Natural killer cell (primary cell): ENCODE results near the gene EBI3. TPM values are rescaled to one million over a fixed set of nuclear protein-coding genes. Genes with fewer than 3 reads are reported as not detected.

ENCODE experiments used
- ATAC-seq, 3 donors: fragments of 150-1000 bp in 2 of 3; fragments of 200-7000 bp in 1 of 3; cut with Tn5 transposase; 1 replicate in 1 of 3; 2 replicates in 2 of 3; pipeline ENCODE4 v1.10.0; 2021; ENCODE audit warnings: mild to moderate bottlenecking in 2 of 3, moderate library complexity in 2 of 3
- DNase-seq, 2 donors: peaks; one replicate each; pipeline versions ENCODE4 v3.0.0 to v3.0.0-alpha.2; 2013 to 2021; ENCODE audit warnings: mixed read lengths in 1 of 2
- H3K27ac ChIP-seq: one replicate; pipeline ENCODE4 v1.5.1; 2013; ENCODE audit warnings: mild to moderate bottlenecking, low read length
- H3K27me3 ChIP-seq: one replicate; pipeline ENCODE4 v1.6.1; 2013; ENCODE audit warnings: low read length; ENCODE audit not compliant: control insufficient read depth, insufficient read depth
- H3K36me3 ChIP-seq: one replicate; pipeline ENCODE4 v1.6.1; 2013; ENCODE audit warnings: low read length; ENCODE audit not compliant: control insufficient read depth, insufficient read depth
- H3K4me1 ChIP-seq: one replicate; pipeline ENCODE4 v1.6.1; 2013; ENCODE audit warnings: low read length; ENCODE audit not compliant: control insufficient read depth, insufficient read depth
- H3K4me3 ChIP-seq: one replicate; pipeline ENCODE4 v1.5.1; 2013; ENCODE audit warnings: low read length
- H3K9me3 ChIP-seq: one replicate; pipeline ENCODE4 v1.6.1; 2013; ENCODE audit warnings: low read length; ENCODE audit not compliant: control insufficient read depth, insufficient read depth
- H3K27ac Mint-ChIP-seq, 2 donors: one replicate each; pipeline ENCODE4 v1.8.0; 2022; ENCODE audit warnings: mild to moderate bottlenecking in 2 of 2, mixed read lengths in 2 of 2, moderate library complexity in 1 of 2
- H3K27me3 Mint-ChIP-seq, 2 donors: one replicate each; pipeline ENCODE4 v1.8.0; 2022; ENCODE audit warnings: low read depth in 2 of 2, mixed read lengths in 2 of 2
- H3K36me3 Mint-ChIP-seq: one replicate; pipeline ENCODE4 v1.8.0; 2022; ENCODE audit warnings: mixed read lengths
- H3K4me1 Mint-ChIP-seq, 2 donors: one replicate each; pipeline ENCODE4 v1.8.0; 2022; ENCODE audit warnings: mixed read lengths in 2 of 2
- H3K4me3 Mint-ChIP-seq: one replicate; pipeline ENCODE4 v1.8.0; 2022; ENCODE audit warnings: mild to moderate bottlenecking, moderate library complexity, mixed read lengths
- H3K9me3 Mint-ChIP-seq, 2 donors: one replicate each; pipeline ENCODE4 v1.8.0; 2022; ENCODE audit warnings: mixed read lengths in 2 of 2
- CTCF ChIP-seq: fragments of 200-600 bp; IDR thresholded peaks from one replicate; pipeline ENCODE4 v1.8.0; 2022; ENCODE audit warnings: antibody characterized with exemption
- WGBS: methylation state at CpG from one replicate; pipeline ENCODE4 v1.1.7; 2013; ENCODE audit warnings: missing lambda C conversion rate; ENCODE audit not compliant: insufficient coverage; 5-methylcytosine and 5-hydroxymethylcytosine counted together
- intact Hi-C: fragments of 100-400 bp; cut with micrococcal nuclease; formaldehyde crosslinking; loops from one replicate; pipeline ENCODE4 v1.14.2; 2022
- total RNA-seq, 4 donors: library from RNA; stranded (reverse); fragments of 120-200 nt in 1 of 4; gene quantifications; one replicate each; pipeline versions ENCODE4 v1.2.3 to v1.2.4, GENCODE V29; 2013 to 2022

The EBI3 gene
- total RNA-seq, 3 donors from 2014 or later (not counting 1 experiment from before 2014, with no cell fraction given): not detected

GRCh38 chr19:4200940-4201542 lies 28.3 kb upstream of the EBI3 start:
- no peak overlapping the region for H3K27ac Mint-ChIP-seq
- Histone ChIP-seq H3K27me3 (peaks cover 16% of the 10 kb centered on the region), H3K27ac (no peak overlapping the region), H3K9me3 (no peaks in the 10 kb centered on the region), H3K36me3 (no peaks in the 10 kb centered on the region), H3K4me1 (peaks cover 4% of the 10 kb centered on the region), H3K4me3 (no peak overlapping the region)
- WGBS: 72% methylated on average over 2 of the region's 2 CpGs
- H3K36me3 Mint-ChIP-seq: no peaks in the 10 kb centered on the region
- ATAC-seq (no peak), DNase-seq (no peak)
- H3K27me3 Mint-ChIP-seq: peaks cover 24 to 32% of the 10 kb centered on the region in 2 donors
- no peak for TF ChIP-seq CTCF
- H3K4me3 Mint-ChIP-seq: no peak overlapping the region
- peaks cover 0 to 6% of the 10 kb centered on the region in 2 donors for H3K9me3 Mint-ChIP-seq
- intact Hi-C loops: loop anchor here (10.0 kb wide), 1 partner anchor 536 kb away; no protein-coding TSS in a partner anchor
- peaks cover 0 to 18% of the 10 kb centered on the region in 2 donors for H3K4me1 Mint-ChIP-seq

GRCh38 chr19:4201798-4202197 lies 27.5 kb upstream of the EBI3 start:
- Histone ChIP-seq H3K36me3 (no peaks in the 10 kb centered on the region), H3K9me3 (no peaks in the 10 kb centered on the region), H3K4me1 (peaks cover 4% of the 10 kb centered on the region), H3K27me3 (peaks cover 13% of the 10 kb centered on the region), H3K27ac (no peak overlapping the region), H3K4me3 (no peak overlapping the region)
- 77% methylated on average over 4 of the region's 4 CpGs for WGBS
- TF ChIP-seq CTCF: no peak
- Mint-ChIP-seq H3K36me3 (no peaks in the 10 kb centered on the region), H3K27ac (no peak overlapping the region), H3K27me3 (peaks cover 21 to 28% of the 10 kb centered on the region in 2 donors), H3K9me3 (peaks cover 0 to 6% of the 10 kb centered on the region in 2 donors), H3K4me1 (peaks cover 0 to 18% of the 10 kb centered on the region in 2 donors), H3K4me3 (no peak overlapping the region)
- DNase-seq (no peak), ATAC-seq (no peak)
- intact Hi-C loops: loop anchor here (10.0 kb wide), 1 partner anchor 537 kb away; no protein-coding TSS in a partner anchor

GRCh38 chr19:4206818-4207484 lies 22.4 kb upstream of the EBI3 start:
- intact Hi-C loops: loop anchor here (10.0 kb wide), 1 partner anchor 542 kb away; no protein-coding TSS in a partner anchor
- Mint-ChIP-seq H3K4me3 (no peak overlapping the region), H3K36me3 (no peaks in the 10 kb centered on the region), H3K27ac (no peak overlapping the region), H3K9me3 (no peaks in the 10 kb centered on the region), H3K4me1 (peaks cover 0 to 10% of the 10 kb centered on the region in 2 donors), H3K27me3 (no peaks in the 10 kb centered on the region)
- Histone ChIP-seq H3K27me3 (no peaks in the 10 kb centered on the region), H3K9me3 (no peaks in the 10 kb centered on the region), H3K4me1 (peaks cover 4% of the 10 kb centered on the region), H3K4me3 (no peak overlapping the region), H3K27ac (no peak overlapping the region), H3K36me3 (no peaks in the 10 kb centered on the region)
- ATAC-seq (no peak), DNase-seq (no peak)
- 84% methylated on average over 9 of the region's 10 CpGs for WGBS
- TF ChIP-seq CTCF: no peak
